ENCODE data around the gene ID2. TPM values are rescaled to one million over a fixed set of nuclear protein-coding genes. Genes with fewer than 3 reads are reported as not detected.

ID2 gene
- total RNA-seq, 1 experiment from 2014 or later: 90.9 TPM

DNA sequence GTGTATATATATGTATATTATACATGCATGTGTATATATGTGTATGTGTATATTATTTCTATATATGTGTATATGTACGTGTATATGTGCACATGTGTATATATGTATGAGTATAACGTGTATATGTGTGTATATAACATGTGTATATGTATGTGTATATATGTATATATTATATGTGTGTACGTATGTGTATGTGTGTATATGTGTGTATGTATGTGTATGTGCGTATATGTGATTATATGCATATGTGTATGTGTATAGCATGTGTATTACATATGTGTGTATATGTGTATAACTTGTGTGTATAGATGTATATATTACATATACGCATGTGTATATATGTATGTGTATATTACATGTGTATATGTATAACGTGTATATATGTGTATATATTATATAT is 32.1 kb upstream of the ID2 start:
- Histone ChIP-seq H3K27me3 (replicated peaks; ENCODE audit: control insufficient read depth, insufficient read depth, low read length) (no peaks in the 10 kb centered on the region), H3K4me3 (ENCODE audit: low read depth, low read length) (no peak overlapping the region), H3K9me3 (no peaks in the 10 kb centered on the region; the same call in 1 of the 2 replicates), H3K4me1 (no peaks in the 10 kb centered on the region), H3K36me3 (ENCODE audit: control insufficient read depth, insufficient read depth, low read length) (no peaks in the 10 kb centered on the region; the same call in 1 of the 2 replicates)
- Mint-ChIP-seq H3K27me3 (ENCODE audit: insufficient read depth, unreplicated experiment) (no peaks in the 10 kb centered on the region), H3K27ac (ENCODE audit: unreplicated experiment) (no peak overlapping the region), H3K4me3 (ENCODE audit: unreplicated experiment) (no peak overlapping the region), H3K4me1 (ENCODE audit: low read depth, unreplicated experiment) (no peaks in the 10 kb centered on the region), H3K9me3 (ENCODE audit: unreplicated experiment) (no peaks in the 10 kb centered on the region), H3K36me3 (ENCODE audit: insufficient read depth, unreplicated experiment) (no peaks in the 10 kb centered on the region)
- POLR2A ChIA-PET: no interaction called here
- no TSS peak for BruUV-seq (replicated peaks)
- no peak for DNase-seq
- TF ChIP-seq, protein P1, sequence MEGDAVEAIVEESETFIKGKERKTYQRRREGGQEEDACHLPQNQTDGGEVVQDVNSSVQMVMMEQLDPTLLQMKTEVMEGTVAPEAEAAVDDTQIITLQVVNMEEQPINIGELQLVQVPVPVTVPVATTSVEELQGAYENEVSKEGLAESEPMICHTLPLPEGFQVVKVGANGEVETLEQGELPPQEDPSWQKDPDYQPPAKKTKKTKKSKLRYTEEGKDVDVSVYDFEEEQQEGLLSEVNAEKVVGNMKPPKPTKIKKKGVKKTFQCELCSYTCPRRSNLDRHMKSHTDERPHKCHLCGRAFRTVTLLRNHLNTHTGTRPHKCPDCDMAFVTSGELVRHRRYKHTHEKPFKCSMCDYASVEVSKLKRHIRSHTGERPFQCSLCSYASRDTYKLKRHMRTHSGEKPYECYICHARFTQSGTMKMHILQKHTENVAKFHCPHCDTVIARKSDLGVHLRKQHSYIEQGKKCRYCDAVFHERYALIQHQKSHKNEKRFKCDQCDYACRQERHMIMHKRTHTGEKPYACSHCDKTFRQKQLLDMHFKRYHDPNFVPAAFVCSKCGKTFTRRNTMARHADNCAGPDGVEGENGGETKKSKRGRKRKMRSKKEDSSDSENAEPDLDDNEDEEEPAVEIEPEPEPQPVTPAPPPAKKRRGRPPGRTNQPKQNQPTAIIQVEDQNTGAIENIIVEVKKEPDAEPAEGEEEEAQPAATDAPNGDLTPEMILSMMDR (IDR thresholded peaks at IDR 0.05; ENCODE audit: insufficient read depth in 1 of 2, low read depth in 1 of 2, low read length in 1 of 2, severe bottlenecking in 1 of 2, unreplicated experiment in 1 of 2): no peak
- CTCF ChIA-PET: no interaction called here
- intact Hi-C loops (cut with micrococcal nuclease; ENCODE audit: unreplicated experiment): no loop called here

DNA sequence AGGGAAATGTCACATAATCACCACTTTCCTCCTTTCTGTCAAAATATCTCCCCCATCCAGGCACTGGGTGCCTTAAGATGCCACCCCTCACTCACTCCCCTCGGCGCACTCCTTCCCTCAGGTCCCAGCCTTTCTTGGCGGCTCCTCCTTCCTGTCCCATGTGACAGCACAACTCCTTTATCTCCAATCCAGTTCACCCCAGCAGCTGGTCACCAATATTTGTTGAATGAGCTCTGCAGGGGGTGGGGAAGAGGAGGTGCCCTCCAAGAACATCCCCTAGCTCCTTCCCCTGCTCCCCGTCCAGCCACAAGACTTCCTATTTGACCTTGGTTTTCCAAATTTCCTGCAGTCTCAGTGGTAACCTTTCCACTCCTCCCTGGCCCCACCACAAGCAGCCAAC is 31.6 kb upstream of the ID2 start:
- POLR2A ChIA-PET: no interaction called here
- TF ChIP-seq, protein P1 (IDR thresholded peaks at IDR 0.05; ENCODE audit: insufficient read depth in 1 of 2, low read depth in 1 of 2, low read length in 1 of 2, severe bottlenecking in 1 of 2, unreplicated experiment in 1 of 2): no peak
- no peak for DNase-seq
- no peaks in the 10 kb centered on the region for H3K36me3 ChIP-seq (ENCODE audit: control insufficient read depth, insufficient read depth, low read length)
- Mint-ChIP-seq H3K9me3 (ENCODE audit: unreplicated experiment) (no peaks in the 10 kb centered on the region), H3K36me3 (ENCODE audit: insufficient read depth, unreplicated experiment) (no peaks in the 10 kb centered on the region), H3K4me3 (ENCODE audit: unreplicated experiment) (no peak overlapping the region), H3K27ac (ENCODE audit: unreplicated experiment) (no peak overlapping the region), H3K4me1 (ENCODE audit: low read depth, unreplicated experiment) (no peaks in the 10 kb centered on the region), H3K27me3 (ENCODE audit: insufficient read depth, unreplicated experiment) (no peaks in the 10 kb centered on the region)
- BruUV-seq (replicated peaks): no TSS peak
- no peaks in the 10 kb centered on the region; the same call in 1 of the 2 replicates for H3K9me3 ChIP-seq
- no peaks in the 10 kb centered on the region for H3K4me1 ChIP-seq
- intact Hi-C loops (cut with micrococcal nuclease; ENCODE audit: unreplicated experiment): no loop called here
- H3K27me3 ChIP-seq (replicated peaks; ENCODE audit: control insufficient read depth, insufficient read depth, low read length): no peaks in the 10 kb centered on the region
- CTCF ChIA-PET: no interaction called here
- no peak overlapping the region for H3K4me3 ChIP-seq (ENCODE audit: low read depth, low read length)

DNA sequence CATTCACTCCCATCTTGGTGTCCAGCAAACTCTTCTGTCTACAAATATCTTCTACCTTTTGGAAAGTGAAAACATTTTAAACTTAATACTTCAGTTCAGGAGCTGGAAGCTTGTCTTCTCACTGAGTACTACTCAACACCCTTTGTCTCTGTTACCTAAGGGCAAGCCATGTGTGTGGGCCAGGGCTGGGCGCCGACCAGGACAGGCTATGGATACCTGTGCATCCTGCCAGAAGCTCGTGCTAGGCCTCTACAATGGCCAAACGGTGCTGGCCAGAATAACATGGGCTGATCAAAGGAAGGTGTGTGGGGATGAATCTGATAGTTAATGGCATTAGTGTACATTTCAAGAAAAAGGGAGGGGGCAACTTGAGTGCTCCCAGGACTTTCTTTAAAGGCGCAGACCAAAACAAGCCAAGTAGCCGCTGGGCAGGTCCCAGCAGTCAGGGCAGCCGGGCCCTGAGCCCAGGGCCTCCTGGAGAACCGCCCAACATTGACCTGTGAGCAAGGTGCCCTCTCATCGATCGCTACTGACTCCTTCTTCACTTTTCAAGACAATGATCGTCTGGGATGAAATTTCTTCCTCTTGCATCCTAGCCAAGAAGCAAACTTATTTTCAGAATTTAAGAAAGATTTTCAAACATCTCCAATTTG is 29.0 kb upstream of the ID2 start:
- Mint-ChIP-seq H3K4me3 (ENCODE audit: unreplicated experiment) (no peak overlapping the region), H3K27me3 (ENCODE audit: insufficient read depth, unreplicated experiment) (no peaks in the 10 kb centered on the region), H3K4me1 (ENCODE audit: low read depth, unreplicated experiment) (peaks cover 8% of the 10 kb centered on the region), H3K9me3 (ENCODE audit: unreplicated experiment) (no peaks in the 10 kb centered on the region), H3K27ac (ENCODE audit: unreplicated experiment) (no peak overlapping the region), H3K36me3 (ENCODE audit: insufficient read depth, unreplicated experiment) (no peaks in the 10 kb centered on the region)
- intact Hi-C loops (cut with micrococcal nuclease; ENCODE audit: unreplicated experiment): no loop called here
- Histone ChIP-seq H3K27me3 (replicated peaks; ENCODE audit: control insufficient read depth, insufficient read depth, low read length) (no peaks in the 10 kb centered on the region), H3K9me3 (no peaks in the 10 kb centered on the region), H3K4me1 (peaks cover 5% of the 10 kb centered on the region; the same call in 1 of the 2 replicates), H3K4me3 (ENCODE audit: low read depth, low read length) (no peak overlapping the region), H3K36me3 (ENCODE audit: control insufficient read depth, insufficient read depth, low read length) (no peaks in the 10 kb centered on the region)
- ChIA-PET POLR2A (no interaction called here), CTCF (no interaction called here)
- TF ChIP-seq, protein P1 (IDR thresholded peaks at IDR 0.05; ENCODE audit: insufficient read depth in 1 of 2, low read depth in 1 of 2, low read length in 1 of 2, severe bottlenecking in 1 of 2, unreplicated experiment in 1 of 2): no peak
- no TSS peak for BruUV-seq (replicated peaks)
- no peak for DNase-seq

All from Caco-2 (cell line).